IMR-90 (cell line): ENCODE data around the gene HOXC6. TPM values are rescaled to one million over a fixed set of nuclear protein-coding genes. Genes with fewer than 3 reads are reported as not detected.

ENCODE experiments used
- ATAC-seq: fragments of 200-7000 bp; cut with Tn5 transposase; 2 replicates; pipeline ENCODE4 v1.9.1; 2020; ENCODE audit warnings: low read depth, mild to moderate bottlenecking, moderate library complexity
- BruUV-seq: library from RNA; stranded (reverse); fragments of 400-500 nt; replicated peaks from 2 replicates; lab custom pipeline; 2021; lab: Mats Ljungman, UMichigan
- CTCF ChIA-PET: fragments of 300-600 bp; formaldehyde crosslinking; extraction: SDS; loops from one replicate; lab custom pipeline; 2021; ENCODE audit warnings: antibody characterized with exemption; lab: Yijun Ruan, JAX
- POLR2A ChIA-PET: fragments of 300-600 bp; sonication (Branson Sonifier 250); formaldehyde crosslinking; loops from one replicate; lab custom pipeline; 2022; ENCODE audit warnings: antibody characterized with exemption; ENCODE audit not compliant: unreplicated experiment; lab: Charles Lee
- DNase-seq: peaks from one replicate; pipeline ENCODE4 v3.0.0; 2013
- H2AFZ ChIP-seq: replicated peaks from 2 replicates; pipeline ENCODE3; 2013; ENCODE audit warnings: low read length, mild to moderate bottlenecking; ENCODE audit not compliant: poor library complexity
- H2AK5ac ChIP-seq: 2 replicates; pipeline ENCODE4 v1.6.1; 2013; ENCODE audit warnings: low read depth, low read length, inconsistent platforms
- H2AK9ac ChIP-seq: replicated peaks from 2 replicates; pipeline ENCODE3; 2013; ENCODE audit warnings: mild to moderate bottlenecking, low read depth, low read length, moderate library complexity; ENCODE audit not compliant: poor library complexity
- H2BK120ac ChIP-seq: 2 replicates; pipeline ENCODE4 v1.6.1; 2013; ENCODE audit warnings: low read depth, low read length, inconsistent platforms
- H2BK15ac ChIP-seq: 3 replicates; pipeline ENCODE4 v1.6.1; 2013; ENCODE audit warnings: low read depth, low read length, inconsistent platforms
- H2BK20ac ChIP-seq: 2 replicates; pipeline ENCODE4 v1.6.1; 2013; ENCODE audit warnings: low read depth, mild to moderate bottlenecking, inconsistent platforms, low read length, moderate library complexity
- H2BK5ac ChIP-seq: 2 replicates; pipeline ENCODE4 v1.6.1; 2013; ENCODE audit warnings: mild to moderate bottlenecking, low read depth, low read length, inconsistent platforms; ENCODE audit not compliant: poor library complexity, severe bottlenecking
- H3K14ac ChIP-seq: replicated peaks from 2 replicates; pipeline ENCODE4 v1.6.1; 2013; ENCODE audit warnings: low read depth, low read length, inconsistent platforms
- H3K18ac ChIP-seq: 2 replicates; pipeline ENCODE4 v1.6.1; 2013; ENCODE audit warnings: low read depth, low read length, control low read depth
- H3K23ac ChIP-seq: 2 replicates; pipeline ENCODE4 v1.6.1; 2013; ENCODE audit warnings: low read depth, low read length, inconsistent platforms
- H3K27ac ChIP-seq: 2 replicates; pipeline ENCODE4 v1.5.1; 2013; ENCODE audit warnings: mild to moderate bottlenecking, control low read depth, low read length; ENCODE audit not compliant: insufficient read depth
- H3K27me3 ChIP-seq: 2 replicates; pipeline ENCODE4 v1.6.1; 2013; ENCODE audit warnings: low read length; ENCODE audit not compliant: control insufficient read depth, insufficient read depth
- H3K36me3 ChIP-seq: 2 replicates; pipeline ENCODE4 v1.6.1; 2013; ENCODE audit warnings: low read length, mixed read lengths; ENCODE audit not compliant: control insufficient read depth, insufficient read depth
- H3K4ac ChIP-seq: 2 replicates; pipeline ENCODE4 v1.6.1; 2013; ENCODE audit warnings: low read depth, low read length, inconsistent platforms
- H3K4me1 ChIP-seq: 2 replicates; pipeline ENCODE4 v1.6.1; 2013; ENCODE audit warnings: low read length, mixed read lengths; ENCODE audit not compliant: control insufficient read depth, insufficient read depth
- H3K4me2 ChIP-seq: 2 replicates; pipeline ENCODE4 v1.6.1; 2013; ENCODE audit warnings: low read depth, mild to moderate bottlenecking, control low read depth, low read length, moderate library complexity
- H3K4me3 ChIP-seq: 2 replicates; pipeline ENCODE4 v1.5.1; 2013; ENCODE audit warnings: low read depth, mild to moderate bottlenecking, control low read depth, low read length, moderate library complexity; ENCODE audit not compliant: insufficient read depth
- H3K56ac ChIP-seq: 2 replicates; pipeline ENCODE4 v1.6.1; 2013; ENCODE audit warnings: low read length, inconsistent platforms; ENCODE audit not compliant: insufficient read depth; ENCODE audit errors: extremely low read depth
- H3K79me1 ChIP-seq, 2 experiments: 2 replicates each; pipeline ENCODE4 v1.6.1; 2013; ENCODE audit warnings: low read length in 2 of 2, inconsistent platforms in 1 of 2, low read depth in 1 of 2
- H3K9ac ChIP-seq: 2 replicates; pipeline ENCODE4 v1.6.1; 2013; ENCODE audit warnings: low read depth, low read length, control low read depth
- H3K9me1 ChIP-seq: 2 replicates; pipeline ENCODE4 v1.6.1; 2013; ENCODE audit warnings: low read length, inconsistent platforms; ENCODE audit not compliant: insufficient read depth
- H3K9me3 ChIP-seq: 2 replicates; pipeline ENCODE4 v1.6.1; 2013; ENCODE audit warnings: low read length; ENCODE audit not compliant: control insufficient read depth, insufficient read depth
- H4K20me1 ChIP-seq: 2 replicates; pipeline ENCODE4 v1.6.1; 2013; ENCODE audit warnings: low read length, inconsistent platforms; ENCODE audit not compliant: insufficient read depth
- H4K5ac ChIP-seq: 2 replicates; pipeline ENCODE4 v1.6.1; 2013; ENCODE audit warnings: mild to moderate bottlenecking, low read depth, low read length, control low read depth
- H4K8ac ChIP-seq, 2 experiments: 2 replicates each; pipeline ENCODE4 v1.6.1; 2013; ENCODE audit warnings: low read depth in 2 of 2, low read length in 2 of 2, control low read depth in 1 of 2, inconsistent platforms in 1 of 2
- H4K91ac ChIP-seq: 2 replicates; pipeline ENCODE4 v1.6.1; 2013; ENCODE audit warnings: low read depth, low read length, inconsistent platforms; ENCODE audit not compliant: insufficient read depth
- CHD1 ChIP-seq: IDR thresholded peaks from 2 replicates; pipeline ENCODE4 v1.6.1; 2012; ENCODE audit warnings: low read depth, low read length, improper control_type of control experiment
- MAFK ChIP-seq: IDR thresholded peaks from 2 replicates; pipeline ENCODE4 v1.6.1; 2012; ENCODE audit warnings: low read depth, low read length, improper control_type of control experiment
- MAZ ChIP-seq: IDR thresholded peaks from 2 replicates; pipeline ENCODE4 v1.6.1; 2012; ENCODE audit warnings: low read depth, mild to moderate bottlenecking, low read length, improper control_type of control experiment, moderate library complexity, borderline replicate concordance
- NFE2L2 ChIP-seq: fragments of 150-350 bp; IDR thresholded peaks from 2 replicates; pipeline ENCODE4 v1.6.1; 2016; ENCODE audit warnings: low read depth, mild to moderate bottlenecking, low read length
- POLR2A ChIP-seq: IDR thresholded peaks from 2 replicates; pipeline ENCODE4 v1.6.1; 2012; ENCODE audit warnings: mild to moderate bottlenecking, low read depth, low read length
- RAD21 ChIP-seq: IDR thresholded peaks from 2 replicates; pipeline ENCODE4 v1.6.1; 2012; ENCODE audit warnings: low read length, improper control_type of control experiment
- SMC3 ChIP-seq: fragments of 150-350 bp; IDR thresholded peaks from 2 replicates; pipeline ENCODE4 v1.6.1; 2016; ENCODE audit warnings: low read depth, mild to moderate bottlenecking, antibody characterized with exemption, low read length, moderate library complexity
- WGBS, 2 experiments: methylation state at CpG; one replicate each; pipeline versions ENCODE4 v1.1.5 to v1.1.7; 2013; ENCODE audit warnings: missing lambda C conversion rate in 2 of 2; ENCODE audit not compliant: insufficient read length in 1 of 2; ENCODE audit errors: extremely low coverage in 2 of 2; 5-methylcytosine and 5-hydroxymethylcytosine counted together
- dilution Hi-C: fragments of 300-500 bp; cut with HindIII; formaldehyde crosslinking; loops from one replicate; pipeline ENCODE4 v1.14.3; 2018; ENCODE audit warnings: low sequenced_read_pairs; ENCODE audit not compliant: unreplicated experiment
- in situ Hi-C: fragments of 300-500 bp; cut with MboI; formaldehyde crosslinking; loops from 3 replicates; pipeline ENCODE4 v1.14.3; 2019; ENCODE audit warnings: low sequenced_read_pairs, inconsistent platforms, mixed read lengths
- intact Hi-C: fragments of 100-400 bp; cut with micrococcal nuclease; formaldehyde crosslinking; loops from 2 replicates; pipeline ENCODE4 v1.10.0; 2022
- polyA plus RNA-seq, 3 experiments: library from polyadenylated mRNA; depleted of rRNA; stranded (reverse); fragments of >200 nt; gene quantifications; 2 replicates each; pipeline ENCODE4 v1.2.3, GENCODE V29; 2012; ENCODE audit warnings: low replicate concordance in 1 of 3
- total RNA-seq: library from RNA; depleted of rRNA; stranded (reverse); fragments of >200 nt; gene quantifications from 2 replicates; pipeline ENCODE4 v1.2.3, GENCODE V29; 2012
- TF ChIP-seq, protein P1 (sequence below): fragments of 150-350 bp; IDR thresholded peaks from 2 replicates; pipeline ENCODE4 v1.6.1; 2016; ENCODE audit warnings: low read depth, mild to moderate bottlenecking, low read length, moderate library complexity, borderline replicate concordance

Gene HOXC6
- total and polyA plus RNA-seq, 2 of the 4 experiments (the other 2 are of a cell fraction): 1.1 TPM; not detected in 1

- Histone ChIP-seq H3K14ac (no peak overlapping the region), H2AK9ac (no peak overlapping the region), H3K79me1 (no peaks in the 10 kb centered on the region), H4K8ac (no peak overlapping the region), H3K27me3 (peaks cover 89% of the 10 kb centered on the region), H3K9me1 (no peaks in the 10 kb centered on the region), H2BK15ac (no peak overlapping the region), H3K4me3 (no peak overlapping the region), H3K56ac (no peak overlapping the region), H3K36me3 (no peaks in the 10 kb centered on the region), H4K20me1 (no peaks in the 10 kb centered on the region), H3K4ac (no peak overlapping the region), H2BK120ac (no peak overlapping the region), H2BK5ac (no peak overlapping the region), H2AFZ (no peak overlapping the region), H3K4me2 (no peak overlapping the region), H2AK5ac (no peak overlapping the region), H3K23ac (no peak overlapping the region), H3K9me3 (peaks cover 4% of the 10 kb centered on the region), H4K91ac (no peak overlapping the region), H3K18ac (no peak overlapping the region), H3K27ac (no peak overlapping the region), H3K9ac (no peak overlapping the region), H2BK20ac (no peak overlapping the region), H3K4me1 (no peaks in the 10 kb centered on the region), H4K5ac (no peak overlapping the region)
- no peak for ATAC-seq
- intact Hi-C loops (no loop called here), dilution Hi-C loops (no loop called here), in situ Hi-C loops (no loop called here)
- no TSS peak for BruUV-seq
- DNase-seq: no peak
- ChIA-PET POLR2A (no interaction called here), CTCF (interaction anchor here (0.5 to 0.8 kb wide), 2 partner anchors 150 to 188 kb away, joined by 3 read pairs; no protein-coding TSS in a partner anchor)
- TF ChIP-seq NFE2L2 (no peak), MAFK (no peak), POLR2A (no peak), SMC3 (no peak), MAZ (no peak), CHD1 (no peak), RAD21 (no peak)
- TF ChIP-seq, protein P1, sequence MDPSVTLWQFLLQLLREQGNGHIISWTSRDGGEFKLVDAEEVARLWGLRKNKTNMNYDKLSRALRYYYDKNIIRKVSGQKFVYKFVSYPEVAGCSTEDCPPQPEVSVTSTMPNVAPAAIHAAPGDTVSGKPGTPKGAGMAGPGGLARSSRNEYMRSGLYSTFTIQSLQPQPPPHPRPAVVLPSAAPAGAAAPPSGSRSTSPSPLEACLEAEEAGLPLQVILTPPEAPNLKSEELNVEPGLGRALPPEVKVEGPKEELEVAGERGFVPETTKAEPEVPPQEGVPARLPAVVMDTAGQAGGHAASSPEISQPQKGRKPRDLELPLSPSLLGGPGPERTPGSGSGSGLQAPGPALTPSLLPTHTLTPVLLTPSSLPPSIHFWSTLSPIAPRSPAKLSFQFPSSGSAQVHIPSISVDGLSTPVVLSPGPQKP: no peak
- WGBS, 2 experiments: no CpG with 5 or more reads among the region's 6 CpGs
These were observed 15.4 kb upstream of the HOXC6 start for GRCh38 chr12:54012631-54013409.
